Fibroblast of lung (primary cell): ENCODE data around the gene IL12A. TPM values are rescaled to one million over a fixed set of nuclear protein-coding genes. Genes with fewer than 3 reads are reported as not detected.

Experiments used
- DNase-seq, 2 donors: peaks; one replicate each; pipeline versions ENCODE4 v3.0.0 to v3.0.0-alpha.2; 2010; ENCODE audit warnings: low read depth in 2 of 2
- H2AFZ ChIP-seq: 2 replicates; pipeline ENCODE4 v1.5.1; 2012; ENCODE audit warnings: low read length, control low read depth, inconsistent platforms
- H3K27ac ChIP-seq: 2 replicates; pipeline ENCODE4 v1.5.1; 2011; ENCODE audit warnings: low read length, control low read depth; ENCODE audit not compliant: insufficient read depth
- H3K27me3 ChIP-seq: 2 replicates; pipeline ENCODE4 v1.5.1; 2011; ENCODE audit warnings: mild to moderate bottlenecking, low read length; ENCODE audit not compliant: control insufficient read depth, insufficient read depth
- H3K36me3 ChIP-seq: 2 replicates; pipeline ENCODE4 v1.5.1; 2011; ENCODE audit warnings: low read length; ENCODE audit not compliant: control insufficient read depth, insufficient read depth
- H3K4me1 ChIP-seq: 2 replicates; pipeline ENCODE4 v1.5.1; 2011; ENCODE audit warnings: low read length; ENCODE audit not compliant: control insufficient read depth, insufficient read depth; ENCODE audit errors: extremely low read depth
- H3K4me2 ChIP-seq: 2 replicates; pipeline ENCODE4 v1.5.1; 2011; ENCODE audit warnings: low read length, control low read depth; ENCODE audit not compliant: insufficient read depth; ENCODE audit errors: extremely low read depth
- H3K4me3 ChIP-seq, 4 experiments: fragments of 200-600 bp in 1 of 4; sonication (generic) in 1 of 4; replicated peaks in 1 of 4; 2 replicates each; pipeline ENCODE4 v1.5.1; 2011 to 2016; ENCODE audit warnings: low read length in 4 of 4, low read depth in 3 of 4, mild to moderate bottlenecking in 3 of 4, control low read depth in 2 of 4, inconsistent platforms in 1 of 4, mixed read lengths in 1 of 4; ENCODE audit not compliant: insufficient read depth in 1 of 4; ENCODE audit errors: control extremely low read depth in 1 of 4
- H3K79me2 ChIP-seq: 2 replicates; pipeline ENCODE4 v1.5.1; 2012; ENCODE audit warnings: mild to moderate bottlenecking, low read length, inconsistent platforms; ENCODE audit not compliant: control insufficient read depth, insufficient read depth
- H3K9ac ChIP-seq: 2 replicates; pipeline ENCODE4 v1.5.1; 2011; ENCODE audit warnings: mild to moderate bottlenecking, low read length, control low read depth; ENCODE audit not compliant: insufficient read depth
- H3K9me3 ChIP-seq: 2 replicates; pipeline ENCODE4 v1.5.1; 2012; ENCODE audit warnings: low read depth, low read length; ENCODE audit not compliant: control insufficient read depth, insufficient read depth
- H4K20me1 ChIP-seq: 2 replicates; pipeline ENCODE4 v1.5.1; 2011; ENCODE audit warnings: low read length; ENCODE audit not compliant: control insufficient read depth, insufficient read depth; ENCODE audit errors: extremely low read depth
- EZH2 ChIP-seq: IDR thresholded peaks from 2 replicates; pipeline ENCODE4 v1.5.1; 2012; ENCODE audit warnings: low read length, control low read depth, mild to moderate bottlenecking; ENCODE audit errors: missing control alignments
- polyA plus RNA-seq, 2 donors: library from polyadenylated mRNA; depleted of rRNA in 1 of 2; stranded (reverse) in 1 of 2; unstranded in 1 of 2; fragments of >200 nt; gene quantifications; 2 replicates each; pipeline ENCODE4 v1.2.1, GENCODE V29; 2011 to 2012; ENCODE audit warnings: missing spikeins in 1 of 2
- total RNA-seq: library from RNA; depleted of rRNA; stranded (reverse); fragments of >200 nt; gene quantifications from 2 replicates; pipeline ENCODE4 v1.2.1, GENCODE V29; 2014
- TF ChIP-seq, protein P1 (sequence below), 2 donors: IDR thresholded peaks in 1 of 2; conservative IDR thresholded peaks in 1 of 2; 1 replicate in 1 of 2; 2 replicates in 1 of 2; pipeline ENCODE4 v1.5.1; 2011 to 2012; ENCODE audit warnings: low read length in 2 of 2, control low read depth in 1 of 2, inconsistent platforms in 1 of 2, low read depth in 1 of 2, mild to moderate bottlenecking in 1 of 2

The IL12A gene
- total and polyA plus RNA-seq, 2 donors (not counting 1 experiment from before 2014, with no cell fraction given) = 5.5 to 72.5 TPM

GRCh38 chr3:159982442-159982974 lies 6.1 kb upstream of the IL12A start:
- no peaks in the 10 kb centered on the region for H4K20me1 ChIP-seq
- H2AFZ ChIP-seq = no peak overlapping the region

GRCh38 chr3:159987291-159987711 lies 1.3 kb upstream of the IL12A start:
- no peak overlapping the region for H3K4me2 ChIP-seq

More at GRCh38 chr3:159982442-159982974, 6.1 kb upstream of the IL12A start:
- no peak for TF ChIP-seq EZH2
- TF ChIP-seq, protein P1, sequence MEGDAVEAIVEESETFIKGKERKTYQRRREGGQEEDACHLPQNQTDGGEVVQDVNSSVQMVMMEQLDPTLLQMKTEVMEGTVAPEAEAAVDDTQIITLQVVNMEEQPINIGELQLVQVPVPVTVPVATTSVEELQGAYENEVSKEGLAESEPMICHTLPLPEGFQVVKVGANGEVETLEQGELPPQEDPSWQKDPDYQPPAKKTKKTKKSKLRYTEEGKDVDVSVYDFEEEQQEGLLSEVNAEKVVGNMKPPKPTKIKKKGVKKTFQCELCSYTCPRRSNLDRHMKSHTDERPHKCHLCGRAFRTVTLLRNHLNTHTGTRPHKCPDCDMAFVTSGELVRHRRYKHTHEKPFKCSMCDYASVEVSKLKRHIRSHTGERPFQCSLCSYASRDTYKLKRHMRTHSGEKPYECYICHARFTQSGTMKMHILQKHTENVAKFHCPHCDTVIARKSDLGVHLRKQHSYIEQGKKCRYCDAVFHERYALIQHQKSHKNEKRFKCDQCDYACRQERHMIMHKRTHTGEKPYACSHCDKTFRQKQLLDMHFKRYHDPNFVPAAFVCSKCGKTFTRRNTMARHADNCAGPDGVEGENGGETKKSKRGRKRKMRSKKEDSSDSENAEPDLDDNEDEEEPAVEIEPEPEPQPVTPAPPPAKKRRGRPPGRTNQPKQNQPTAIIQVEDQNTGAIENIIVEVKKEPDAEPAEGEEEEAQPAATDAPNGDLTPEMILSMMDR (conservative IDR thresholded peaks at IDR 0.05 in 1 of 2, IDR thresholded peaks at IDR 0.05 in 1 of 2; ENCODE audit: low read depth in 1 of 2, low read length in 2 of 2) = no peak
- H3K4me1 ChIP-seq = peaks cover under 1% of the 10 kb centered on the region
- DNase-seq = no peak
- no peak overlapping the region for H3K4me2 ChIP-seq
- no peaks in the 10 kb centered on the region for H3K9me3 ChIP-seq
- no peak overlapping the region for H3K9ac ChIP-seq
- H3K79me2 ChIP-seq = no peaks in the 10 kb centered on the region
- no peak overlapping the region for H3K4me3 ChIP-seq
- H3K27ac ChIP-seq = no peak overlapping the region
- no peaks in the 10 kb centered on the region for H3K27me3 ChIP-seq
- no peaks in the 10 kb centered on the region for H3K36me3 ChIP-seq

DNA sequence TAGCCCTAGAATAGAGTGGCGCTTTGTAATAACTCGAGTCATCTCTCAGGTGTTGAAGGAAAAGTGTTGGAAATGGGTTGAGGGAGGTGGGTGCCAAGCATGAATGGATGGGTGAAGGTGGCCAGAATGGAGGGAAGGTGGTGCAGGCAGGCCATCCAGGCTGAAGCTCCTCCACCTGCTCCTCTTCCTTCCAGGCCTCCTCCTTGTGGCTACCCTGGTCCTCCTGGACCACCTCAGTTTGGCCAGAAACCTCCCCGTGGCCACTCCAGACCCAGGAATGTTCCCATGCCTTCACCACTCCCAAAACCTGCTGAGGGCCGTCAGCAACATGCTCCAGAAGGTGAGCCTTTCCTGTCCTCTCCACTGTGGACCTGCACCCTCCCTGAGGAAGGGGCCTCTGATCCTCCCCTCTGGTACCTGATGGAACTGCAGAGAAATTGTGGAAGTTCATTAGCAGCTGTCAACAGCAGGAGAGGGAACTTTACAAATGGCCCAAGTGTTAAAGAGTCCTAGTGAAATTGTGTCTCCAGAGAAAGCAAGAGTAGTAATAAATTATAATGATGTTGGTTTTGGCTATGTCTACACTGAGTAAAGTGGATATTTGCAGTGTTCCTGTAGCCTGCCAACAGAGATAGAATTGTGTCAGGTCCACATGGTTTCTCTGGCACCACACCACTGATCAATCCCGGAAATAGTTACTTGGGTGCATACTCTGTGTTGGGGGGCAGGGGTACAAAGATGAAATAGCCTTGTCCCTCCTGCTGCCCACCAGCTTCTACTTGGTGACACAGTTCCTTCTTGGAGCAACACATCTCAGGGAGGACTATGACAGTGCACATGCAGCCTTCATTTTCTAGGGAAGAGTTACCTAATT lies 1.6 kb downstream of the IL12A start:
- Histone ChIP-seq H3K79me2 (peaks cover 5% of the 10 kb centered on the region), H3K4me1 (peaks cover 18% of the 10 kb centered on the region), H4K20me1 (no peaks in the 10 kb centered on the region), H3K9me3 (no peaks in the 10 kb centered on the region), H3K27ac (no peak overlapping the region), H3K9ac (no peak overlapping the region), H2AFZ (no peak overlapping the region), H3K36me3 (peaks cover 1% of the 10 kb centered on the region), H3K27me3 (no peaks in the 10 kb centered on the region), H3K4me2 (peak overlapping the region; percentile 79), H3K4me3 (peak overlapping the region; percentile 0 to 89 (median 70))
- no peak for TF ChIP-seq EZH2
- TF ChIP-seq, protein P1 (conservative IDR thresholded peaks at IDR 0.05 in 1 of 2, IDR thresholded peaks at IDR 0.05 in 1 of 2; ENCODE audit: low read depth in 1 of 2, low read length in 2 of 2) = no peak
- DNase-seq = no peak

More at GRCh38 chr3:159987291-159987711, 1.3 kb upstream of the IL12A start:
- Histone ChIP-seq H3K79me2 (peaks cover 5% of the 10 kb centered on the region), H2AFZ (no peak overlapping the region), H3K27me3 (no peaks in the 10 kb centered on the region), H3K9ac (no peak overlapping the region), H3K9me3 (no peaks in the 10 kb centered on the region), H4K20me1 (no peaks in the 10 kb centered on the region), H3K4me3 (no peak overlapping the region), H3K27ac (no peak overlapping the region), H3K36me3 (no peaks in the 10 kb centered on the region), H3K4me1 (peaks cover 15% of the 10 kb centered on the region)
- DNase-seq = peak in 1 of 2 donors; percentile 62
- no peak for TF ChIP-seq EZH2
- TF ChIP-seq, protein P1 (conservative IDR thresholded peaks at IDR 0.05 in 1 of 2, IDR thresholded peaks at IDR 0.05 in 1 of 2; ENCODE audit: low read depth in 1 of 2, low read length in 2 of 2) = peak; percentile 15 to 20
